ENCODE results near the gene TSHZ1. TPM values are rescaled to one million over a fixed set of nuclear protein-coding genes. Genes with fewer than 3 reads are reported as not detected.

TSHZ1 gene
- total and polyA plus RNA-seq, 2 donors from 2014 or later: 7.0 to 31.3 TPM

DNA sequence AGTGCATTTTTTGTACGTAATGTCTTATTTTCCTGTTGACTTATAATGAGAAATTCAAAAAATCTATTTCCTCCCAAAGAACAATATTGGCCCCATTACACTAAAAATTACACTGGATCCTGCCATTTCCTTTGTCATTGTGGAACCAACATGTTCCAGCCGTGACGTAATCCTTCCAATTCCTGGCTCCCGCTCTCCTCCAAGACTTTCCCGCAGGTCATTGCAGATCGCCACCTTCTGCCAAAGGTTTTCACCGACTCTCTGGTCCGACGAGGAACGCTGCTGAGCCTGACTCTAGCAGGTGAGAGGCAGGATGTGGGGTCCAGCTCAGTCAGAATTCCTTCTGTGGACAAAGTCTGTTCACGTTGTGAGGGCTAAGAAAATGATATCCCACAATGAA, 39.7 kb upstream of the TSHZ1 start:
- Histone ChIP-seq H3K9ac (ENCODE audit: low read length in 3 of 3) (no peak overlapping the region), H3K36me3 (ENCODE audit: control insufficient read depth in 2 of 3, insufficient read depth in 3 of 3, low read length in 3 of 3) (no peaks in the 10 kb centered on the region), H3K4me1 (ENCODE audit: control insufficient read depth in 2 of 3, insufficient read depth in 2 of 3, low read depth in 1 of 3, low read length in 3 of 3) (no peaks in the 10 kb centered on the region), H3K27ac (ENCODE audit: low read depth in 2 of 2, low read length in 2 of 2) (no peak overlapping the region), H3K4me3 (ENCODE audit: low read length in 3 of 3) (no peak overlapping the region), H3K27me3 (ENCODE audit: control insufficient read depth, insufficient read depth, low read length) (no peaks in the 10 kb centered on the region), H3K9me3 (ENCODE audit: control insufficient read depth in 2 of 3, insufficient read depth in 1 of 3, low read length in 3 of 3) (no peaks in the 10 kb centered on the region)
- no peak for FAIRE-seq
- intact Hi-C loops (cut with DNase I): no loop called here
- TF ChIP-seq, protein P1, sequence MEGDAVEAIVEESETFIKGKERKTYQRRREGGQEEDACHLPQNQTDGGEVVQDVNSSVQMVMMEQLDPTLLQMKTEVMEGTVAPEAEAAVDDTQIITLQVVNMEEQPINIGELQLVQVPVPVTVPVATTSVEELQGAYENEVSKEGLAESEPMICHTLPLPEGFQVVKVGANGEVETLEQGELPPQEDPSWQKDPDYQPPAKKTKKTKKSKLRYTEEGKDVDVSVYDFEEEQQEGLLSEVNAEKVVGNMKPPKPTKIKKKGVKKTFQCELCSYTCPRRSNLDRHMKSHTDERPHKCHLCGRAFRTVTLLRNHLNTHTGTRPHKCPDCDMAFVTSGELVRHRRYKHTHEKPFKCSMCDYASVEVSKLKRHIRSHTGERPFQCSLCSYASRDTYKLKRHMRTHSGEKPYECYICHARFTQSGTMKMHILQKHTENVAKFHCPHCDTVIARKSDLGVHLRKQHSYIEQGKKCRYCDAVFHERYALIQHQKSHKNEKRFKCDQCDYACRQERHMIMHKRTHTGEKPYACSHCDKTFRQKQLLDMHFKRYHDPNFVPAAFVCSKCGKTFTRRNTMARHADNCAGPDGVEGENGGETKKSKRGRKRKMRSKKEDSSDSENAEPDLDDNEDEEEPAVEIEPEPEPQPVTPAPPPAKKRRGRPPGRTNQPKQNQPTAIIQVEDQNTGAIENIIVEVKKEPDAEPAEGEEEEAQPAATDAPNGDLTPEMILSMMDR (IDR thresholded peaks at IDR 0.05; ENCODE audit: borderline replicate concordance, extremely low read depth, insufficient read depth): no peak
- no peak for DNase-seq

DNA sequence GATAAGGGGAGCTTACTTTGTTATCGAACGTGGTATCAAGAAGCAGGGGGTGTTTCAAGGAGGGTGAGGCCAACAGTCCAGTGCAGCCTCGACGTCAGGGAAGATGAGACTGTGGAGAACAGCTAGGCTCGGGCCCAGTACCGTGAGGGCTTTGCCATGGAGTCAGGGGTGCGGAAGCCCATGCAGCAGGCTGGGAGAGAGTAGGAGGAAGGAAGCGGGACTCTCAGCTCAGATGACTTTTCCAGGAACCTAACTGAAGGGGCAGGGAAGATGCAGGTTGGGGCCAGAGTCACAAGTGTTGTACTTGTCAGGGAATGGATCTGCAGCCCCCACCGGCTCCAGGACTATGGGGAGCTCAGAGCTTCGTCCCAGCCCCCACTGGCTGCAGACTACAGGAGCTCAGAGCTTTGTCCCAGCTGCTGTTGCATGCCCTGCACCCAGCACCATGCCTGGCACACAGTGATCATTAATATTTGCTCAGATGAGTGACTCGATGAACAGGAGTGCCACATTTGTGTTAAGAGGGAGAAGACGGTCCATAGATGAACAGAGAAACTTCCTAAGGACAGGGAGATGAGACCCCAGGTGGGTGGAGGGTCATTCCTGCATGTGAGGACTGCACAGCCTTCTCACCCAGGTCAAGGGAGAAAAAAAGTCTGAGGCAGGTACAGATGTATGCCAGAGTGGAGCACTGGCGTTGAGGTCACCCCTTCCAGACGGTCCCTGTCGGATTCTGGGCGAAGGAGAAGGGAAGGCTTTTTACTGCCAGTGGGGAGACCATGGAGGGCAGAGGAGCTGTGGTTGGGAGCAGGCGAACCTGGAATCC, 38.1 kb upstream of the TSHZ1 start:
- TF ChIP-seq, protein P1 (IDR thresholded peaks at IDR 0.05; ENCODE audit: borderline replicate concordance, extremely low read depth, insufficient read depth): no peak
- Histone ChIP-seq H3K9me3 (ENCODE audit: control insufficient read depth in 2 of 3, insufficient read depth in 1 of 3, low read length in 3 of 3) (no peaks in the 10 kb centered on the region), H3K4me3 (ENCODE audit: low read length in 3 of 3) (no peak overlapping the region), H3K27ac (ENCODE audit: low read depth in 2 of 2, low read length in 2 of 2) (no peak overlapping the region), H3K36me3 (ENCODE audit: control insufficient read depth in 2 of 3, insufficient read depth in 3 of 3, low read length in 3 of 3) (no peaks in the 10 kb centered on the region), H3K4me1 (ENCODE audit: control insufficient read depth in 2 of 3, insufficient read depth in 2 of 3, low read depth in 1 of 3, low read length in 3 of 3) (no peaks in the 10 kb centered on the region), H3K27me3 (ENCODE audit: control insufficient read depth, insufficient read depth, low read length) (no peaks in the 10 kb centered on the region), H3K9ac (ENCODE audit: low read length in 3 of 3) (no peak overlapping the region)
- no peak for FAIRE-seq
- intact Hi-C loops (cut with DNase I): no loop called here
- no peak for DNase-seq

DNA sequence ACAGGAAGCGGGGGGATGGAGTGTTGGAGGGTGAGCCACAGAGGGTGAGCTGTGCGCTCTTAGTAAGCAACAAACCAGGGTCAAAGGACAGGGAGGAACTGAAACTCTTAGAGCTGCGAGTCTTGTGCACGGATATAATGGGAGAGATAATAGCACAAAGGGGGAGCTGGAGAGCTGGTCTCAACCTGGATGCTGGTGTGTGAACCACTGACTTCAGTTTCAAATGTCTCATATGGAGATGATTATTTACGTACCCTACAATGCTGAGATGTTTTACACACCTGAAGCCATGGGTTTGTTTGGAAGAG, 37.5 kb upstream of the TSHZ1 start:
- no peaks in the 10 kb centered on the region for H3K36me3 ChIP-seq (ENCODE audit: control insufficient read depth in 2 of 3, insufficient read depth in 3 of 3, low read length in 3 of 3)
- H3K9ac ChIP-seq (ENCODE audit: low read length in 3 of 3): no peak overlapping the region
- intact Hi-C loops (cut with DNase I): no loop called here
- H3K27ac ChIP-seq (ENCODE audit: low read depth in 2 of 2, low read length in 2 of 2): no peak overlapping the region
- TF ChIP-seq, protein P1 (IDR thresholded peaks at IDR 0.05; ENCODE audit: borderline replicate concordance, extremely low read depth, insufficient read depth): no peak
- DNase-seq (peak in 1 of 5 donors; percentile 21), FAIRE-seq (no peak)
- H3K27me3 ChIP-seq (ENCODE audit: control insufficient read depth, insufficient read depth, low read length): no peaks in the 10 kb centered on the region
- H3K4me1 ChIP-seq (ENCODE audit: control insufficient read depth in 2 of 3, insufficient read depth in 2 of 3, low read depth in 1 of 3, low read length in 3 of 3): no peaks in the 10 kb centered on the region
- H3K9me3 ChIP-seq (ENCODE audit: control insufficient read depth in 2 of 3, insufficient read depth in 1 of 3, low read length in 3 of 3): no peaks in the 10 kb centered on the region
- no peak overlapping the region for H3K4me3 ChIP-seq (ENCODE audit: low read length in 3 of 3)
